ENCODE results near the gene LCN15.
"Not testable (repeated sequence)": the region's sequence is repeated elsewhere in the genome, so short reads cannot be mapped to it uniquely, and the experiment has no call there.

The LCN15 gene

GRCh38 chr9:136763649-136764035 lies 676 bp downstream of the LCN15 start:
- H3K9me3 ChIP-seq (ENCODE audit: control insufficient read depth, low read length): no peaks in the 10 kb centered on the region
- peaks cover 23% of the 10 kb centered on the region for H3K27me3 ChIP-seq (ENCODE audit: control insufficient read depth, insufficient read depth, low read length)
- H3K4me1 ChIP-seq (ENCODE audit: control insufficient read depth, insufficient read depth, low read length): no peaks in the 10 kb centered on the region
- no peak overlapping the region for H3K9ac ChIP-seq (ENCODE audit: low read length)
- H3K36me3 ChIP-seq (ENCODE audit: control insufficient read depth, insufficient read depth, low read length): no peaks in the 10 kb centered on the region
- no peak overlapping the region for H3K4me3 ChIP-seq (ENCODE audit: low read length)

- Histone ChIP-seq H3K4me1 (ENCODE audit: control insufficient read depth, insufficient read depth, low read length) (no peaks in the 10 kb centered on the region), H3K4me3 (ENCODE audit: low read length) (no peak overlapping the region), H3K27me3 (ENCODE audit: control insufficient read depth, insufficient read depth, low read length) (peaks cover 23% of the 10 kb centered on the region), H3K9ac (ENCODE audit: low read length) (no peak overlapping the region), H3K36me3 (ENCODE audit: control insufficient read depth, insufficient read depth, low read length) (no peaks in the 10 kb centered on the region), H3K9me3 (ENCODE audit: control insufficient read depth, low read length) (no peaks in the 10 kb centered on the region)
Observed at GRCh38 chr9:136762915-136763648, 1.2 kb downstream of the LCN15 start.

GRCh38 chr9:136762221-136762691 lies 2.1 kb downstream of the LCN15 start:
- Histone ChIP-seq H3K9ac (ENCODE audit: low read length) (no peak overlapping the region), H3K4me1 (ENCODE audit: control insufficient read depth, insufficient read depth, low read length) (no peaks in the 10 kb centered on the region), H3K4me3 (ENCODE audit: low read length) (no peak overlapping the region), H3K9me3 (ENCODE audit: control insufficient read depth, low read length) (no peaks in the 10 kb centered on the region), H3K27me3 (ENCODE audit: control insufficient read depth, insufficient read depth, low read length) (peaks cover 17% of the 10 kb centered on the region), H3K36me3 (ENCODE audit: control insufficient read depth, insufficient read depth, low read length) (no peaks in the 10 kb centered on the region)

- no peaks in the 10 kb centered on the region for H3K4me1 ChIP-seq (ENCODE audit: control insufficient read depth, insufficient read depth, low read length)
- H3K36me3 ChIP-seq (ENCODE audit: control insufficient read depth, insufficient read depth, low read length): no peaks in the 10 kb centered on the region
- H3K9me3 ChIP-seq (ENCODE audit: control insufficient read depth, low read length): no peaks in the 10 kb centered on the region
- H3K9ac ChIP-seq (ENCODE audit: low read length): no peak overlapping the region
- no peak overlapping the region for H3K4me3 ChIP-seq (ENCODE audit: low read length)
- peaks cover 17% of the 10 kb centered on the region for H3K27me3 ChIP-seq (ENCODE audit: control insufficient read depth, insufficient read depth, low read length)
Observed at GRCh38 chr9:136761545-136761981, 2.8 kb downstream of the LCN15 start.

- not testable (repeated sequence) for H3K9me3 ChIP-seq (ENCODE audit: control insufficient read depth, low read length); H3K4me3 ChIP-seq (ENCODE audit: low read length); H3K36me3 ChIP-seq (ENCODE audit: control insufficient read depth, insufficient read depth, low read length); H3K4me1 ChIP-seq (ENCODE audit: control insufficient read depth, insufficient read depth, low read length); H3K9ac ChIP-seq (ENCODE audit: low read length)
- peaks cover 17% of the 10 kb centered on the region for H3K27me3 ChIP-seq (ENCODE audit: control insufficient read depth, insufficient read depth, low read length)
Observed at GRCh38 chr9:136760834-136761544, 3.3 kb downstream of the LCN15 start.

- no peaks in the 10 kb centered on the region for H3K36me3 ChIP-seq (ENCODE audit: control insufficient read depth, insufficient read depth, low read length)
- no peak overlapping the region for H3K9ac ChIP-seq (ENCODE audit: low read length)
- H3K27me3 ChIP-seq (ENCODE audit: control insufficient read depth, insufficient read depth, low read length): peaks cover 17% of the 10 kb centered on the region
- no peaks in the 10 kb centered on the region for H3K9me3 ChIP-seq (ENCODE audit: control insufficient read depth, low read length)
- no peaks in the 10 kb centered on the region for H3K4me1 ChIP-seq (ENCODE audit: control insufficient read depth, insufficient read depth, low read length)
- H3K4me3 ChIP-seq (ENCODE audit: low read length): no peak overlapping the region
Observed at GRCh38 chr9:136760424-136760823, 3.9 kb downstream of the LCN15 start.

- peaks cover 14% of the 10 kb centered on the region for H3K27me3 ChIP-seq (ENCODE audit: control insufficient read depth, insufficient read depth, low read length)
Observed at GRCh38 chr9:136759436-136760325, 4.6 kb downstream of the LCN15 start.

GRCh38 chr9:136759001-136759400 lies 5.3 kb downstream of the LCN15 start:
- no peaks in the 10 kb centered on the region for H3K4me1 ChIP-seq (ENCODE audit: control insufficient read depth, insufficient read depth, low read length)
- no peak overlapping the region for H3K4me3 ChIP-seq (ENCODE audit: low read length)
- H3K9ac ChIP-seq (ENCODE audit: low read length): no peak overlapping the region
- no peaks in the 10 kb centered on the region for H3K36me3 ChIP-seq (ENCODE audit: control insufficient read depth, insufficient read depth, low read length)
- H3K9me3 ChIP-seq (ENCODE audit: control insufficient read depth, low read length): no peaks in the 10 kb centered on the region
- peaks cover 8% of the 10 kb centered on the region for H3K27me3 ChIP-seq (ENCODE audit: control insufficient read depth, insufficient read depth, low read length)

More at GRCh38 chr9:136759436-136760325, 4.6 kb downstream of the LCN15 start:
- Histone ChIP-seq H3K4me3 (ENCODE audit: low read length) (no peak overlapping the region), H3K4me1 (ENCODE audit: control insufficient read depth, insufficient read depth, low read length) (no peaks in the 10 kb centered on the region), H3K9ac (ENCODE audit: low read length) (no peak overlapping the region), H3K36me3 (ENCODE audit: control insufficient read depth, insufficient read depth, low read length) (no peaks in the 10 kb centered on the region), H3K9me3 (ENCODE audit: control insufficient read depth, low read length) (no peaks in the 10 kb centered on the region)

- H3K4me1 ChIP-seq (ENCODE audit: control insufficient read depth, insufficient read depth, low read length): no peaks in the 10 kb centered on the region
- no peak overlapping the region for H3K9ac ChIP-seq (ENCODE audit: low read length)
- H3K9me3 ChIP-seq (ENCODE audit: control insufficient read depth, low read length): no peaks in the 10 kb centered on the region
- H3K4me3 ChIP-seq (ENCODE audit: low read length): no peak overlapping the region
- no peaks in the 10 kb centered on the region for H3K27me3 ChIP-seq (ENCODE audit: control insufficient read depth, insufficient read depth, low read length)
- no peaks in the 10 kb centered on the region for H3K36me3 ChIP-seq (ENCODE audit: control insufficient read depth, insufficient read depth, low read length)
Observed at GRCh38 chr9:136757751-136758140, 6.6 kb downstream of the LCN15 start.

- Histone ChIP-seq H3K4me3 (ENCODE audit: low read length) (no peak overlapping the region), H3K4me1 (ENCODE audit: control insufficient read depth, insufficient read depth, low read length) (no peaks in the 10 kb centered on the region), H3K27me3 (ENCODE audit: control insufficient read depth, insufficient read depth, low read length) (no peaks in the 10 kb centered on the region), H3K9me3 (ENCODE audit: control insufficient read depth, low read length) (no peaks in the 10 kb centered on the region), H3K36me3 (ENCODE audit: control insufficient read depth, insufficient read depth, low read length) (no peaks in the 10 kb centered on the region), H3K9ac (ENCODE audit: low read length) (no peak overlapping the region)
Observed at GRCh38 chr9:136757328-136757727, 7.0 kb downstream of the LCN15 start.

- no peaks in the 10 kb centered on the region for H3K27me3 ChIP-seq (ENCODE audit: control insufficient read depth, insufficient read depth, low read length)
- H3K9ac ChIP-seq (ENCODE audit: low read length): no peak overlapping the region
- no peaks in the 10 kb centered on the region for H3K4me1 ChIP-seq (ENCODE audit: control insufficient read depth, insufficient read depth, low read length)
- no peak overlapping the region for H3K4me3 ChIP-seq (ENCODE audit: low read length)
- no peaks in the 10 kb centered on the region for H3K9me3 ChIP-seq (ENCODE audit: control insufficient read depth, low read length)
- H3K36me3 ChIP-seq (ENCODE audit: control insufficient read depth, insufficient read depth, low read length): no peaks in the 10 kb centered on the region
Observed at GRCh38 chr9:136756836-136757235, 7.5 kb downstream of the LCN15 start.

GRCh38 chr9:136756134-136756438 lies 8.2 kb downstream of the LCN15 start:
- no peaks in the 10 kb centered on the region for H3K27me3 ChIP-seq (ENCODE audit: control insufficient read depth, insufficient read depth, low read length)
- H3K4me3 ChIP-seq (ENCODE audit: low read length): no peak overlapping the region
- H3K4me1 ChIP-seq (ENCODE audit: control insufficient read depth, insufficient read depth, low read length): no peaks in the 10 kb centered on the region
- H3K9ac ChIP-seq (ENCODE audit: low read length): no peak overlapping the region
- H3K36me3 ChIP-seq (ENCODE audit: control insufficient read depth, insufficient read depth, low read length): no peaks in the 10 kb centered on the region
- no peaks in the 10 kb centered on the region for H3K9me3 ChIP-seq (ENCODE audit: control insufficient read depth, low read length)
